Right forelimb (tissue), 1 donor: ENCODE measurements around the gene VIL1.

Experiments
- DNase-seq: peaks from one replicate; pipeline ENCODE4 v3.0.0-alpha.2; 2018

The VIL1 gene

DNA sequence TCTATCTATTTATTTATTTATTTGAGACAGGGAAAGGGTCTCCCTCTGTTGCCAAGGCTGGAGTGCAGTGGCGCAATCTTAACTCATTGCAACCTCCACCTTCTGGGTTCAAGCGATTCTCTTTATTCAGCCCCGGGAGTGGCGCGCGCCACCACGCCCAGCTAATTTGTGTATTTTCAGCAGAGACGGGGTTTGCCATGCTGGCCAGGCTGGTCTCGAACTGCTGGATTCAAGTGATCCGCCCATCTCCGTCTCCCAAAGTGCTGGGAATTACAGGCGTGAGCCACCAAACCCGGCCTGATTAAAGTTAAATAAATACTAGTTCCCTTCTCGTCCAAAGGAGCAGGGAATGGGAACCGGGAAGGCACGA is 23.5 kb upstream of the VIL1 start:
- no peak for DNase-seq

- DNase-seq, result peak; percentile 97
Measured at GRCh38 chr2:218395826-218396687, 22.9 kb upstream of the VIL1 start.

GRCh38 chr2:218396688-218397462 is 22.0 kb upstream of the VIL1 start:
- peak; percentile 87 for DNase-seq

DNA sequence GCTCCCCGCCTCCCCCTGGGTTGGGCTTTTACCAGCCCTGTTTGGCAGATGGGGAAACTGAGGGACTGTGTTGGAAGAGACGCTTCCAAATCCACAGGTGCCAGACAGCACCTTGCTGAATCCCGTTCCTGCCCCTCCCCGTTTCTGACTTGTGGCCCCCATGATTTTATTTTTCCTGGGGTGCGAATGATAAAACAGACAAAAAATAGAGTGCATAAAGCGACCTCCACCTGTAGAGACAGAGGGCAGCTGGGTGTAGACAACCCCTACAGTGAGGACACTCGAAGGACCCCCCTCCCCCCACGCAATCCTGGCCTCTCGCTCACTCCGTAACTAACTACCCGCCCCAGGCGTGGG is 21.5 kb upstream of the VIL1 start:
- no peak for DNase-seq

- DNase-seq, result peak; percentile 73
Measured at GRCh38 chr2:218397820-218398436, 21.0 kb upstream of the VIL1 start.

DNA sequence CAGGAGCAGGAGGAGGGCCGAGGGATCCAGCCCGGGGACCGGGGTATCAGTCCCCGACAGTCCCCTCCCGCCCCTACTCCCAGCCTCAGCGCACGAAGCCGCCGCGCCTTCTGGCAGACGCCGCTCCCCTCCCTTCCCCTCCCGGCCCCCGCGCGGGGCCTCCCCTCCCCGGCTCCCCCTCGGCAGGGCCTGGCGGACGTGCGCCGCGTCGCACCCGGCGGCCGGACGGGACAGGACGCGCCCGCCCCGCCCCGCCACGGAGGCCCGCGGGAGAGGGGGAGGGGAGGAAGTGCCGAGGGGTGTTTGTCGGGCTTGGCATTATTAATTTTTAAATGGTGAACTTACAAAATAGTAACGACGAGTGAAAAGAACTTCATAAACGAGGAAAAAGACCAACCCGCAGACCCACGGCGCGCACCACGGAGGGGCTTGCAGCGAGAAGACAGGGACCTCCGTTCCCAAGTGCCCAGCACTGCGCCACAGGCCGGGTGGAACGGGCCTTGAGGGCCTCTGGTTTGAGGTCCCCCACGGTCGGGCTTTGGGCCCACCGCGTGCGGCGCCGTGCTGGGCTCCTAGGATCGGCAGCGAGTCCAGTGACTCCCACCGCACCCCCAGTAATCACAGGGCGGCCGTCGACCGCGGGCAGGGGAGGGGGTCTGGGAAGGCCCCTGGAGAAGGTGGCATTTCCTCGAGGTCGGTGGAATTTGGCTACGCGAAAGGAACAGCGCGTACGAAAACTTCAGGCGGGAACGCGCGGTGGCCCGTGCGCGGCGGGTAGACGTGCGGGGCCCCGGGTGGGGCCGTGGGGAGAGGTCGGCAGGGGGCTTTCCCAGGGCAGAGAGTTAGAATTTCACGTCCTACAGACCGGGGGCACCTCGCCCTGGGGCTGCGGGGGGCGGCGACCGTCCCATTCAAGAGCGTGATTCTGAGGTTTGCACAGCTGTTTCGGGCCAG is 20.2 kb upstream of the VIL1 start:
- DNase-seq, result peak; percentile 92

DNA sequence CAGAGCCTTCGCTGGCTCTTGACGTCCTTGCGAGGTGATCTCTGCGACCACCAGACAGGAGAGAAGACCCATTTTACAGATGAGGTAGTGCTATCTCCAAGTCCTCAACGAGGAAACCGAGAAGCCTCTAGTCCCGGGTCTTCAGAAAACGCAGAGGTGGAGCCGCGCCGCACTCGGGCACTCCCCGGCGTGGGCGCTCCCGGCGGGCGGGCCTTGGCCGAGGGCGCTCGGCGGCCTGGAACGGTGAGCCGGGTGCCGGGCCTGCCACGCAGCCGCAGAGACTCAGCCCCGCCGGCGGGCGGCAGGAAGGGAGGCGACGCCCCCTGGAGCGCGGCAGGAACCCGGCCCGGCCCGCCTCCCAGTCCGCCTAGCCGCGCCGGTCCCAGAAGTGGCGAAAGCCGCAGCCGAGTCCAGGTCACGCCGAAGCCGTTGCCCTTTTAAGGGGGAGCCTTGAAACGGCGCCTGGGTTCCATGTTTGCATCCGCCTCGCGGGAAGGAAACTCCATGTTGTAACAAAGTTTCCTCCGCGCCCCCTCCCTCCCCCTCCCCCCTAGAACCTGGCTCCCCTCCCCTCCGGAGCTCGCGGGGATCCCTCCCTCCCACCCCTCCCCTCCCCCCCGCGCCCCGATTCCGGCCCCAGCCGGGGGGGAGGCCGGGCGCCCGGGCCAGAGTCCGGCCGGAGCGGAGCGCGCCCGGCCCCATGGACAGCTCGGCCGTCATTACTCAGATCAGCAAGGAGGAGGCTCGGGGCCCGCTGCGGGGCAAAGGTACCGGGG is 19.3 kb upstream of the VIL1 start, which contains the start of gene CTDSP1:
Gene CTDSP1 (plus strand): TSS at position 478 of the 776 bp plus-strand sequence. CDS start 223 bp downstream, at position 701.
- DNase-seq, result peak; percentile 99

- peak; percentile 76 for DNase-seq
Measured at GRCh38 chr2:218400167-218400929, 18.6 kb upstream of the VIL1 start.

GRCh38 chr2:218400930-218401881 is 17.7 kb upstream of the VIL1 start:
- DNase-seq, result no peak

GRCh38 chr2:218401890-218402289 is 17.0 kb upstream of the VIL1 start:
- DNase-seq, result no peak

GRCh38 chr2:218402491-218402901 is 16.4 kb upstream of the VIL1 start:
- no peak for DNase-seq

- DNase-seq, result no peak
Measured at GRCh38 chr2:218402911-218403411, 16.0 kb upstream of the VIL1 start.

DNA sequence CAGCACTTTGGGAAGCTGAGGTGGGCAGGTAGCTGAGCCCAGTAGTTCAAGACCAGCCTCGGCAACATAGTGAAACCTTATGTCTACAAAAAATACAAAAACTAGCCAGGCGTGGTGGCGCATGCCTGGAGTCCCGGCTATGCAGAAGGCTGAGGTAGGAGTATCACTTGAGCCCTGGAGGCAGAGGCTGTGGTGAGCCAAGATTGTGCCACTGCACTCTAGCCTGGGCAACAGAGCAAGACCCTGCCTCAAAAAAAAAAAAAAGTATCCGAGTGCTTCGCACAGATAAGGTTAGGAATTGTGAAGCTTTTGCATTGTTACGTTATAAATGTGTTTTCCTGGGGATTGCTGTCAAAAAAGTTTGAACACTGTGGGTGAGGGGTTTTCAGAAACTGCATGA is 15.1 kb upstream of the VIL1 start:
- DNase-seq, result no peak

DNA sequence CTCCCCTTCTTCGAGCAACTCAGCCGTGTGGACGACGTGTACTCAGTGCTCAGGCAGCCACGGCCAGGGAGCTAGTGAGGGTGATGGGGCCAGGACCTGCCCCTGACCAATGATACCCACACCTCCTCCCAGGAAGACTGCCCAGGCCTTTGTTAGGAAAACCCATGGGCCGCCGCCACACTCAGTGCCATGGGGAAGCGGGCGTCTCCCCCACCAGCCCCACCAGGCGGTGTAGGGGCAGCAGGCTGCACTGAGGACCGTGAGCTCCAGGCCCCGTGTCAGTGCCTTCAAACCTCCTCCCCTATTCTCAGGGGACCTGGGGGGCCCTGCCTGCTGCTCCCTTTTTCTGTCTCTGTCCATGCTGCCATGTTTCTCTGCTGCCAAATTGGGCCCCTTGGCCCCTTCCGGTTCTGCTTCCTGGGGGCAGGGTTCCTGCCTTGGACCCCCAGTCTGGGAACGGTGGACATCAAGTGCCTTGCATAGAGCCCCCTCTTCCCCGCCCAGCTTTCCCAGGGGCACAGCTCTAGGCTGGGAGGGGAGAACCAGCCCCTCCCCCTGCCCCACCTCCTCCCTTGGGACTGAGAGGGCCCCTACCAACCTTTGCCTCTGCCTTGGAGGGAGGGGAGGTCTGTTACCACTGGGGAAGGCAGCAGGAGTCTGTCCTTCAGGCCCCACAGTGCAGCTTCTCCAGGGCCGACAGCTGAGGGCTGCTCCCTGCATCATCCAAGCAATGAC is 14.4 kb upstream of the VIL1 start:
- no peak for DNase-seq

GRCh38 chr2:218405086-218405745 is 13.7 kb upstream of the VIL1 start:
- DNase-seq, result no peak

DNA sequence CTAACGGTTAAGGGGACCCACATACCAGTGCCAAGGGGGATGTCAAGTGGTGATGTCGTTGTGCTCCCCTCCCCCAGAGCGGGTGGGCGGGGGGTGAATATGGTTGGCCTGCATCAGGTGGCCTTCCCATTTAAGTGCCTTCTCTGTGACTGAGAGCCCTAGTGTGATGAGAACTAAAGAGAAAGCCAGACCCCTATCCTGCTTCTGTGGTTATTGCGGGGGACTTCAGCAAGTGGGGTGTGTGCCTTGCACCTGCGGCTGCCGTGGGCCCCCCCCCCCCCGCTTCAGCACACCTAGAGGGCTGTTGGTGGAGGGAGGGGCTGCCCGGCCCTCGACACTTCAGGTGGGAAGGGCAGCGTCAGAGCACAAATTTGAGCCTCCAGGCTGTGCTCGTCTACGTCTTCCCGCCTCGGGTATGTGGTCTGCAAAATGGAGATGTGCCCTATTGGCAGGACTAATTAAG is 13.1 kb upstream of the VIL1 start:
- no peak for DNase-seq

DNA sequence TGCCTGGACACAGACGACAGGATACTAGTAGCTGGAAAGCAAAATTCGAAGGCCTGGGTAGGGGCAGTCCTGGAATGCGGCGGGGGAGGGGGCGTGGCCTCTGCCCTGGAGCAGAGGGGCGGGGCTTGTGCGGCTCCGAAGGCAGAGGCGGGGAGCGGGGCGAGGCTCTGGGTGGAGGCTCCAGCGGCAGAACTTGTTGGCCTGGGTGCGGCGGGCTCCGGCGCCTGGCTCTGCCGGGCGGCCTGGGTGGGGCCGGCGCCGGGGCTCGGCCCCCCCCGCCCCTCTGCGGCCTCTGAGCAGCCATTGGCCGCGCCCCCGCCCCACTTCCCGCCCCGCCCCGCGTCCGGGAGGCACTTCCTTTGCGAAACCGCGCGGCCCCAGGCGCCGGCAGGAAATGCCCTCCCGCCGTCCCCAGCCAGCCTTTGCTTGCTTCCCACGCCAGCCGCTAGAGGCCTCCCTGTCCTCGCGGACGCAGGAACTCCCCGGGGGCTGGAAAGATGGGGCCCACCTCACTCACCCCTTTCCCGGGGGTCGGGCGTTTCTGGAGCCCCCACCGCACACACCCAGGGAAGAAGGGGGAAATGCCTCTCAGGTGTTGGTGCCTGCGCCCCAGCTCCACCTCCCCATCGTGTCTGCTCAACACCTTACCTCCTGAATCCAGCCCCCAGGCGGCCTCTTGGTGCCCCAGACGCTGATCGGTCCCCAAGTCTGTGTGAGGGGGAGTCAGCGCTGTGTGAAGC is 12.5 kb upstream of the VIL1 start:
- peak; percentile 97 for DNase-seq
